Activated CD4-positive, alpha-beta T cell treated with anti-CD3 and anti-CD28 coated beads for 1 hour (primary cell): ENCODE data around the gene TMC2.
"Not testable (repeated sequence)": the region's sequence is repeated elsewhere in the genome, so short reads cannot be mapped to it uniquely, and the experiment has no call there.

ENCODE experiments used
- DNase-seq: peaks from one replicate; pipeline ENCODE4 v3.0.0-alpha.2; 2020

The TMC2 gene, protein sequence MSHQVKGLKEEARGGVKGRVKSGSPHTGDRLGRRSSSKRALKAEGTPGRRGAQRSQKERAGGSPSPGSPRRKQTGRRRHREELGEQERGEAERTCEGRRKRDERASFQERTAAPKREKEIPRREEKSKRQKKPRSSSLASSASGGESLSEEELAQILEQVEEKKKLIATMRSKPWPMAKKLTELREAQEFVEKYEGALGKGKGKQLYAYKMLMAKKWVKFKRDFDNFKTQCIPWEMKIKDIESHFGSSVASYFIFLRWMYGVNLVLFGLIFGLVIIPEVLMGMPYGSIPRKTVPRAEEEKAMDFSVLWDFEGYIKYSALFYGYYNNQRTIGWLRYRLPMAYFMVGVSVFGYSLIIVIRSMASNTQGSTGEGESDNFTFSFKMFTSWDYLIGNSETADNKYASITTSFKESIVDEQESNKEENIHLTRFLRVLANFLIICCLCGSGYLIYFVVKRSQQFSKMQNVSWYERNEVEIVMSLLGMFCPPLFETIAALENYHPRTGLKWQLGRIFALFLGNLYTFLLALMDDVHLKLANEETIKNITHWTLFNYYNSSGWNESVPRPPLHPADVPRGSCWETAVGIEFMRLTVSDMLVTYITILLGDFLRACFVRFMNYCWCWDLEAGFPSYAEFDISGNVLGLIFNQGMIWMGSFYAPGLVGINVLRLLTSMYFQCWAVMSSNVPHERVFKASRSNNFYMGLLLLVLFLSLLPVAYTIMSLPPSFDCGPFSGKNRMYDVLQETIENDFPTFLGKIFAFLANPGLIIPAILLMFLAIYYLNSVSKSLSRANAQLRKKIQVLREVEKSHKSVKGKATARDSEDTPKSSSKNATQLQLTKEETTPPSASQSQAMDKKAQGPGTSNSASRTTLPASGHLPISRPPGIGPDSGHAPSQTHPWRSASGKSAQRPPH

DNA sequence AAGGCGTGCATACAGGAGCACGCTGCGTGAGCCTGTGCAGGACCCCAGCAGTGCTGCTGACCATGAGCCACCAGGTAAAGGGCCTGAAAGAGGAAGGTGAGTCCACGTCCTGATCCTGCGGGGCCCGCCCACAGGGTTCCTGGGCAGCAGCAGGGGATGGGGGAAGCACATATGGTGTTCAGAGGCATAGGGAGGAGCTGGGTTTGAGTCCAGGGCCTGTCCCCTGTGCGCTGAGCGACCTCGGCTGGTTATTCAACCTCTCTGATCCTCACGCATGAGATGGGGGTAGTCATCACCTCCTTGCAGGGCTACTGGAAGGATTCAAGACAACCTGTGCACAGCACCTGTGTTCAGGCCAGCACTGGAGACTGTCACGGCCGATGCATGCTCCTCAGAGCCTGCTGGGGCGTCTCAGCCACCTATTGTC lies at the start of gene TMC2:
Gene TMC2 (plus strand): TSS at position 14 of the 427 bp plus-strand sequence. CDS start 49 bp downstream, at position 63.
- no peak for DNase-seq

DNA sequence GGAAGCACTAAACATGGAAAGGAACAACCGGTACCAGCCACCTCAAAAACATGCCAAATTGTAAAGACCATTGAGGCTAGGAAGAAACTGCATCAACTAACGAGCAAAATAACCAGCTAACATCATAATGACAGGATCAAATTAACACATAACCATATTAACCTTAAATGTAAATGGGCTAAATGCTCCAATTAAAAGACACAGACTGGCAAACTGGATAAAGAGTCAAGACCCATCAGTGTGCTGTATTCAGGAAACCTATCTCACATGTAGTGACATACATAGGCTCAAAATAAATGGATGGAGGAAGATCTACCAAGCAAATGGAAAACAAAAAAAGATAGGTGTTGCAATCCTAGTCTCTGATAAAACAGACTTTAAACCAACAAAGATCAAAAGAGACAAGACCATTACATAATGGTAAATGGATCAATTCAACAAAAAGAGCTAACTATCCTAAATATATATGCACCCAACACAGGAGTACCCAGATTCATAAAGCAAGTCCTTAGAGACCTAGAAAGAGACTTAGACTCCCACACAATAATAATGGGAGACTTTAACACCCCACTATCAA lies 33.5 kb upstream of the TMC2 start:
- DNase-seq = not testable (repeated sequence)

DNA sequence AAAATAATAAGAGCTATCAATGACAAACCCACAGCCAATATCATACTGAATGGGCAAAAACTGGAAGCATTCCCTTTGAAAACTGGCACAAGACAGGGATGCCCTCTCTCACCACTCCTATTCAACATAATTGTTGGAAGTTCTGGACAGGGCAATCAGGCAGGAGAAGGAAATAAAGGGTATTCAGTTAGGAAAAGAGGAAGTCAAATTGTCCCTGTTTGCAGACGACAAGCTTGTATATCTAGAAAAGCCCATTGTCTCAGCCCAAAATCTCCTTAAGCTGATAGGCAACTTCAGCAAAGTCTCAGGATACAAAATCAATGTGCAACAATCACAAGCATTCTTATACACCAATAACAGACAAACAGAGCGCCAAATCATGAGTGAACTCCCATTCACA lies 31.6 kb upstream of the TMC2 start:
- DNase-seq = not testable (repeated sequence)

DNA sequence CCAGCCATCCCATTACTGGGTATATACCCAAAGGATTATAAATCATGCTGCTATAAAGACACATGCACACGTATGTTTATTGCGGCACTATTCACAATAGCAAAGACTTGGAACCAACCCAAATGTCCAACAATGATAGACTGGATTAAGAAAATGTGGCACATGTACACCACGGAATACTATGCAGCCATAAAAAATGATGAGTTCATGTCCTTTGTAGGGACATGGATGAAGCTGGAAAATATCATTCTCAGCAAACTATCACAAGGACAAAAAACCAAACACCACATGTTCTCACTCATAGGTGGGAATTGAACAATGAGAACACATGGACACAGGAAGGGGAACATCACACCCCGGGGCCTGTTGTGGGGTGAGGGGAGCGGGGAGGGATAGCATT lies 29.9 kb upstream of the TMC2 start:
- DNase-seq = not testable (repeated sequence)

DNA sequence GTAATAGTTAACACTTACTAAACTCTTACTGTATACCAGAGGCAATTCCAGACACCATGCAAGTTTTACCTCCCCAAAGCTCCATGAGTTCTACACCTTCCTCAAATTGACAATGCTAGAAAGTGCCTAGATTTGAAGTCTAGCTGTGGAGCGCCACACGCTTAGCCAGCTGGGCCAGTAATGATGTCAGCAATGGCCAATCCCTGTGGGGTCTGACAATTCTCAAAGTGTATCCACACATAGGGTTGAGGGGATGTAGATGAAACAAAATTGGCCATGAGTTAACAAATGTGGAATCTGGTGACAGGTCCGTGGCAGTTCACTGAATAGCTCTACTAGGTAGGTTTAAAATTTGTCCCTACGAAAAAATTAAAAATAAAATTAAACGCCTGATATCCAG lies 28.9 kb upstream of the TMC2 start:
- no peak for DNase-seq

DNA sequence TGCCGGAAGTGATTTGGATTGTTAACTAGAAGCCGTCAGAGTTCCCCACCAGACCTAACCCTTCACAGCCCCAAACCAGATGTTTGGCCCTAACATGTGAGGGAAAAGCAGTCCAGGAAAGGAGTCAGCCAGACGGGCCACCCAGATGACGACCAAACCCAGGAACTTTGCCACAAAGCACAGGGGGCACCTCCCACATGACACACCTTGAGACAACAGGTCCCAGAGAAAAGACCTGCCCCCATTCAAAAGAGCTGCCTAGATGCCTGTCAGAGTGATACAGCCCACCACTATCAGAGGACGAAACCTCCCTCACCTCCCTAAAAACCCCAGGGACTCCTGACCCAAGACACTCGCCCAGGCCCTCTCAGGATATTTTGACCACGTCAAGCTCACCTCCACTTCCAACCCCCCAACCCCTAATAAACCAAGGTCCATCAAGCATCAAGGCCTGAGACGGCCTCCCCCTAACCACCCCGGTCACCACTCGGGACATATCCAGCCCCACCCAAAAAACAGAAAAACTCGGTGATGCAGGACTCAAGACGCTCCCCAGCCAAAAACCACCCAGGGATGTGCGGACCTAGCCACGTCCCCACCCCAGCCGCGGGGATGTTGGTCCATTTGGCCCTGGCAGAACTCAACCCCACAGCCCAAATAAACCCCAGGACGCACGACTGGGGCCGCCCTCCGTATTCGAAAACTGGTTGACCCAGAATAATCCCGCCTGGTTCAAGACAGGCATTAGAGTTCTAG lies 28.3 kb upstream of the TMC2 start:
- DNase-seq = no peak

DNA sequence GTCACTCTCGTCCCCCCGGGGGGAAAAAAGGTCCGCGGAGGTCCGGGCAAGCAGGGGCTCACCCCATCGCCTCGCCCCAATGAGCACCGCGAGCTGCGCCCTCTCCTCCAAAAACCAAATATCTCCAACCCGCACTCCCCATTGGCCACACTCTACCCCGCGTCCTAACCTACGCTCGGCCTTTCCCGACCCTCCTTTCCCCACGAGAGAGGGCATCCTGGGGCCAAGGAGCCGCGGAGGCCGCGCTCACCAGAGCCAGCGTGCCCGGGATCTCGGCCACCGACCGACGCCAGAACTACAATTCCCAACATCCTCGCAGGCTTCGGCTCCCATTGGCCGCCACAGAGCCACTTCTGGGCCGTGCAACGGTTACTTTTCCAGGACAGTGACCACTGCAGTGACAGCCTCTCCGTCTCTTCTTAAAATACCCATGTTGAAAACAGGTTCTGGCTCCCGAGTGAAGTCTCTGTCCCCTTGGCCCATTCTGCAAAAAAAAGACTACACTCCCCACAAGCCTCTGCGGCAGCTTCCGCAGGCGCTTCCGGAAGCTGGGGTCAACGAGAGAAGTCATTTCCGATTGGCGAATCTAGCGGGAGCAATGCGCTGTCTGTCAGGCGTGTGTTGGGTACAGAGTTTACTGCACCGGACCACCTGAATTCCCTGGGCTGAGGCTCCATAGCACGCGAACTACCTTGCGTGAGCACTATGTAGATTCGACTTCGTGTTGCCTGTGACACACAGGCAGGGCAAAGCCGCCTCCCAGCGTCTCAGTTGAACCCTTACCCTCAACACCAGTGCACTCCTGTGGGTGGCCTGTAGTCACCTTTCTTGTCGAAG lies 27.5 kb upstream of the TMC2 start, which contains the start of gene ZNF343:
Gene ZNF343 (minus strand): TSS at position 285 of the 837 bp plus-strand sequence. CDS start 15,020 bp downstream, outside the sequence.
- peak; percentile 66 for DNase-seq

DNA sequence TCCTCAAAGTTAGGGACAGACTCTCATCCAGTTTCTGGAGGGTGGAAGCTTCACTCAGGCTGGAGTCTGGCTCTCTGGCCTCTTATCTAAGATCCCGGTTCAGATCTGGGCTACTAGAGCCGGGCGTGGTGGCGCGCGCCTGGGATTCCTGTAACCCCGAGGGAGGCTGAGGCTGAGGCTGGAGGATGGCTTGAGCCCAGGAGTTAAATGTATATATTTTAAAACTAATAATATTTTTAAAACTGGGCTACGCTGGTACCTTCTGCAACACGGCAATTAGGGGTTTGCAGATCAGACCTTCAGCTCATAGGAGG lies 26.9 kb upstream of the TMC2 start:
- DNase-seq = no peak

DNA sequence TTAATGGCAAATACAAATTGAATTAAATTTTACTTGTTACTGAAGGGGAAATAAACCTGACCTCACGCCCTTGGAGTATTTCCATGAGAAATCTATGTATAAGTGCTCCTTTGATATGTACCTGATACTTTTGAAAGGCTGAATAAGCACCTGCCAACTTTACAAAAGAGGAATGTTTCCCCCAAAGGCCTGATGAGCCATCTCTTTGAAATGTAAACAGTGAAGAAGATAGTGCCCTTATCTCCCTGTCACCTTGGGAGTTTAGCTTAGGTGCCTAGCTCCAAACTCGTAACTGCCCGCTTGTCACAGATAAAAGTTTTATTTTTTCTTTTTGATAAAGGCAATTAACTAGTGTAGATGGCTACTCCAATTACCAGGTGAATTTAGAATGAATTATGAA lies 26.6 kb upstream of the TMC2 start:
- DNase-seq = no peak

DNA sequence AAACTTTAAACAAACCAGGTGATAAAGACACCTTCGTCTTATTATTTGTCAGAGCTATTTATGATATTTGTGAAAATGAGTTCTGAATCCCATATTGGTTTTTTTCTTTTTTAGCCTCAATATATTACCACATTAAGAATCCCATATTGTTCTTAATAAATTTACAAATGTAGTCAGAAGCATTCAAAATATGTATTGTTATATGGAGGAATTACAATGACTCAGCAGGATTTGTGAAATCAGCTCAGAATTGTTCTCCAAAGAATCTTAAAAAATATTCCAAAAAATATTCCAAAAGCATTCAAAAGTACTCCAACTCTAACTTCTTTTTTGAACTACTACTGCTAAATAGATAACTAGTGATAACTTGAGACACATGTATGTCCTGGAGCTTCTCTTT lies 21.2 kb upstream of the TMC2 start:
- no peak for DNase-seq

DNA sequence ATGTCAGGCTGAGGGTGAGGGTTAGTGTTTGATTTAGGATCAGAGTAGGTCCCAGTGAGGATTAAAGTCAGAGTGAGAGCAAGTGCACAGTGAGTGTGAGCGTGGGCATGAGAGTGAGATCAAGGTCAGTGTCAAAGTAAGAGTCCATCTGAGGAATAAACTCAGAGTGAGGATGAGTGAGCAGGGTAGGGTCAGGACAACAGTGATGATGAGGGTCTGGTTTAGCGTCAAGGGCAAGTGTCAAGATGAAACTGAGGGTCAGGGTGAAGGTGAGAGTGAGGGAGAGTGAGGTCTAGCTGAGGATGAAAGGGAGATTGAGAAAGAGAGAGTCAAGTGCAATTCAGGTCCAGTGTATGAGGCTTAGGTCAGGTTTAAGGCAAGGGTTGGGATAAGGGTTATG lies 20.0 kb upstream of the TMC2 start:
- DNase-seq = no peak

DNA sequence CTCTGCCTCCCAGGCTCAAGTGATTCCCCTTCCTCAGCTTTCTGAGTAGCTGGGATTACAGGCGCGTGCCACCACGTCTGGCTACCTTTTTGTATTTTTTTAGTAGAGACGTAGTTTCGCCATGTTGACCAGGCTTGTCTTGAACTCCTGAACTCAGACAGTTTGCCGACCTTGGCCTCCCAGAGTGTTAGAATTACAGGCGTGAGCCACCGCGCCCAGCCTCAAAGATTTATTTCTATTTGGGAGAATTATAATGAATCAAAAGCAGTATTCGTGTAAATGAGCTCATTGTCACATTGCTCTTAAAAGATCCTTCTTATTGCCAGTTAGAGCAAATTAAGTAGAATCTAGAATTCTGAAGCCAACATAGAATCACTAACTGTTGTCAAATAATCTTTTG lies 18.3 kb upstream of the TMC2 start:
- DNase-seq = no peak

DNA sequence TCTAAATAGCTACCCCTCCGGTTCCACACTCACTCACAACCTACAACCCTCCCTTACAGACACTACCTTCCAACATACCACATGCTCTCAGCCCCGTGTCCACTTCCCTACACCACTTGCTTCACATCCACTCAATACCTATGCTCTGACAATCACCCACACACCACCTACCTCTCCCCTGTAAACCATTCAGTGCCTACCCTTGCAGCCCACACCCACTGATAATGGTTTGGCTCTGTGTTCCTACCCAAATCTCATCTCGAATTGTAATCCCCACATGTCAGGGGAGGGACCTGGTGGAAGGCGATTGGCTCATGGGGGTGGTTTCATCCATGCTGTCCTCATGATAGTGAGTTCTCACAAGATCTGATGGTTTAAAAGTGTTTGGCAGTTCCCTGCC lies 17.8 kb upstream of the TMC2 start:
- no peak for DNase-seq

DNA sequence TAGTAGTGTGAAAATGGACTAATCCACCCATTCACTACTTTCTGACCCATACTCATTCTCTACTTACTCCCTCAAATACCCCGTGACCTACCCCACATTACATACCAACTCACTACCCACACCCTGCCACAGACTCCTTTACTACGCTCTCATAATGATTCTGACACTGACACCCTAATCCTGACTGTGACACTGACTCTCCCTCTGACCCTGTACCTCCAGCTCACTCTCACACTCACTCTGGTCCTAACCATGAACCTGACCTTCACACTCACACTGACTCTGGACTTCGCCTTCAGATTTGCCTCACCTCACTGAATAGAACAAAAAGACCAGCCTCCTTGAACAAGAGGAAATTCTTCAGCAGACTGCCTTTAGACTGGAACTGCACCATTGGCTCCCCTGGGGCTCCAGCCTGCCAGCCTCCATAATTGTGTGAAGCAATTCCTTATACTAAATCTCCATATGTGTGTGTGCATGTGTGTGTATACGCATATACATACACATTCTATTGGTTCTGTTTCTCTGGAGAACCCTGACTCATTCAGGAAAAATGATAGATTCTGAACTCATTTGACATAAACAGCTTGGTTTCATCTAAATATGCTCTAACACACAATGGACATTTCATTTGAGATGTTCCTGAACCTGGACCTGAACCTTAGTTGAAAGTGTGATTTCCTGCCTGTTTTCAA lies 17.1 kb upstream of the TMC2 start:
- DNase-seq = no peak

DNA sequence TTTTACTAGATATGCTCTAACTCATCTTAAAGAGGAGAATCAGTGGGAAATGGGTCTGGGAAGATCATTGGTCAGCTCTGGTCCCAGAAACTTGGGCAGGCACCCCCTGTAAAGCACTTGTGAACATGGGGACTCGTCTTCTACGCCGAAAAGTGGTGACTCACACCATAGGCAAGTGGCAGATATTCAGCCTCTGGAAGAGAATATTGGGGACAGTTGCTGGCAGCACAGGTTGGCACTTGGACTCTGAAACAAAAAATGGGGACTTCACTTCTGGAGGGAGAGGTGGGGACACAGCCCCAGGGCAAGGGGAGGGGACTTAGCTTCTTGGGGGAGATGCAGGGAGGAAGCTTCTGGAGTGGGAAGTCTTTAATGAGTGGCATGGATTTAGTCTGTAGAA lies 15.8 kb upstream of the TMC2 start:
- DNase-seq = no peak

DNA sequence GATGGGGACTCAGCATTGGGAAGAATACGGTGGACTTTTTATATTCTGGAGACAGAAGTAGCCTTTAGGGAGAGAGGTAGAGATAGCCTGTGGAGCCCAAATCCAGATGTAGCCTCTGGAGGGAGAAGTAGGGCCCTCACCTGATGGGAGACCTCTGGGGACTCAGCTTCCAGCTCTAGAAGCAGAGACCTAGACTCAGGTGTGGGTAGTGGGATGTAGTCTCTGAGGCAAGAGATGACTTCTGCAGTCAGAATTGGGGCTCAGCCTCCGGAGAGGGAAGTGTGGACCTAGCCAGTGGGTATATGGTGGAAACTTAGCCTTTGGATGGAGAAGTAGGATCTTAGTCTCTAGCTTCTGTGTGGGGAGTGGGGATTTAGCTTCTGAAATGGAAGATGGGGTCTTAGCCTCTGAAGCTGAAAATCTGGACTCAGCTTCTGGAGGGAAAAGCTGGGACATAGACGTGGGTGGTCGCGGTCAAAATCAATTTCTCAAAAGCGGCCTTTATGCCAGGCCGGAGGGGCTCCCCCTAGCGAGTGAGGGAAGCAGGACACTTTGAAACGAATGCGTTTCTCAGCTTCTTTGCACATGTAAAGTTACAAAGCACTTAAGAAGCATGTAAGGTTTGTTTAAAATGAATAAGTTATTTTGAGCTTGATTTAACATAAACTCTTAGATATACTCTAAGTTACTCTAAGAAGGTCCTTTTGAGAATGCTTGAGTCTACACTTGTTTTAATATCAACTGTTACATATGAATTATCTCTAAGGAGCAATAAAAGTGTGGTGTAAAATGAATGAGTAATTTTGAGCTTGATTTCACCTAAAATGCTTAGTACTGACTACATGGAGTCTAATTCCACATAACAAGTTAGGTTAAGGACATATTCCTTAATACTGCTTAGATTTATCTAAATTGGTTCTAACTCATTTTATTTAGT lies 14.7 kb upstream of the TMC2 start:
- DNase-seq = no peak

DNA sequence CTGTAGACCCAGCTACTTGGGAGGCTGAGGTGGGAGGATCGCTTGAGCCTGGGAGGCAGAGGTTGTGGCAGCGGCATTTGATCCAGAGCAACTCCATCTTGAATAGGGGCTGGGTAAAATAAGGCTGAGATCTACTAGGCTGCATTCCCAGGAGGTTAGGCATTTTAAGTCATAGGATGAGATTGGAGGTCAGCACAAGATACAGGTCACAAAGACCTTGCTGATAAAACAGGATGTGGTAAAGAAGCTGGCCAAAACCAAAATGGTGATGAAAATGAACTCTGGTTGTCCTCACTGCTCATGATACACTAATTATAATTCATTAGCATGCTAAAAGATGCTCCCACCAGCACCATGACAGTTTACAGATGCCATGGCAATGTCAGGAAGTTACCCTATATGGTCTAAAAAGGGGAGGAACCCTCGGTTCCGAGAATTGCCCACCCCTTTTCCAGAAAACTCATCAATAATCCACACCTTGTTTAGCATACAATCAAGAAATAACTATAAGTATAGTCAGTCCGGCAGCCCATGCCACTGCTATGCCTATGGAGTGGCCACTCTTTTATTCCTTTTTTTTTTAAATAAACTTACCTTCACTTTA lies 13.4 kb upstream of the TMC2 start:
- DNase-seq = not testable (repeated sequence)

DNA sequence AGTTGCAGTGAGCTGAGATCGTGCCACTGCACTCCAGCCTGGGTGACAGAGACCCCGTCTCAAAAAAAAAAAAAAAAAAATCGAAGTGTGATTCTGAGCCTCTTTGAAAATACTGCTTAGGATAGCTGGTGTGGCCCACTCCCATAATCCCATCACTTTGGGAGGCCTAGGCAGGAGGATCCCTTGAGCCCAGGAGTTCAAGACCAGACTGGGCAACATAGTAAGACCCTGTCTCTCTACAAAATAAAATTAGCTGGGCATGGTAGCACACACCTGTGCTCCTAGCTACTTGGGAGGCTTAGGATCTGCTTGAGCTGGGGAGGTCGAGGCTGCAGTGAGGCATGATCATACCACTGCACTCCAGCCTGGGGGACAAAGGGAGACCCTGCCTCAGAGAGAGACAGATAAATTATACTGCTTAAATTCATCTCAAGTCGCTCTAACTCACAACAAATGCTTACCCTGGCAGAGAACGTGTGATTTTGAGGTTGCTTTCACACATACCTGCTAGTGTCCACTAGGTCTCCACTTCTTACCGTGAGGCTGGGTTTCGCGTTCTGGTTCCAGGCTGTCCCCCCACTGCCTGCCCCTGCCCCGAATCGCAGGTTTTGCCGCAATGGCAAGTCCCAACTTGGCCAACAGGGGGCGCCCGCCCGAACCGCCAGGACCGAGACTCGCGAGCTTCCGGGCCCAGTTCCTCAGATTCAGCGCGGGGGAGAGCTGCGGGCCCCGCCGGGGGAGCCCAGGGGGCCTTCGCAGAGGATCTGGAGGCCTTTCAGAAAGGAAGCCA lies 12.3 kb upstream of the TMC2 start:
- peak; percentile 85 for DNase-seq
